GM12878 (cell line): ENCODE results near the gene TEKT2. TPM values are rescaled to one million over a fixed set of nuclear protein-coding genes. Genes with fewer than 3 reads are reported as not detected.

Experiments
- BMI1 ChIP-seq: fragments of 450-650 bp; IDR thresholded peaks from 2 replicates; pipeline ENCODE4 v1.6.1; 2016; ENCODE audit warnings: mild to moderate bottlenecking, moderate library complexity, borderline replicate concordance
- CREB1 ChIP-seq: IDR thresholded peaks from 2 replicates; pipeline ENCODE4 v1.6.1; 2012; ENCODE audit warnings: low read depth, mild to moderate bottlenecking, inconsistent platforms
- ETV6 ChIP-seq, 2 experiments: fragments of 450-650 bp in 1 of 2; IDR thresholded peaks in 1 of 2; conservative IDR thresholded peaks in 1 of 2; 2 replicates each; pipeline ENCODE4 v1.6.1; 2014; ENCODE audit warnings: antibody characterized with exemption in 1 of 2, borderline replicate concordance in 1 of 2, low read depth in 1 of 2, mild to moderate bottlenecking in 1 of 2, moderate library complexity in 1 of 2
- GABPA ChIP-seq: IDR thresholded peaks from 2 replicates; pipeline ENCODE4 v1.6.1; 2014; ENCODE audit warnings: antibody characterized with exemption, low read depth, mild to moderate bottlenecking, inconsistent platforms
- GATAD2B ChIP-seq: fragments of 450-650 bp; conservative IDR thresholded peaks from 2 replicates; pipeline ENCODE4 v1.6.1; 2017; ENCODE audit warnings: low read depth, mild to moderate bottlenecking, moderate library complexity
- HDGF ChIP-seq: fragments of 450-650 bp; IDR thresholded peaks from 2 replicates; pipeline ENCODE4 v1.6.1; 2016; ENCODE audit warnings: antibody characterized with exemption
- HSF1 ChIP-seq: fragments of 150-350 bp; IDR thresholded peaks from 2 replicates; pipeline ENCODE4 v1.6.1; 2014; ENCODE audit warnings: mild to moderate bottlenecking, low read depth, low read length
- NFIC ChIP-seq: IDR thresholded peaks from 2 replicates; pipeline ENCODE4 v1.6.1; 2012; ENCODE audit warnings: low read depth, mild to moderate bottlenecking, inconsistent platforms, low read length, moderate library complexity
- NFXL1 ChIP-seq: fragments of 450-650 bp; IDR thresholded peaks from 2 replicates; pipeline ENCODE4 v1.6.1; 2017; ENCODE audit warnings: antibody characterized with exemption, mild to moderate bottlenecking, borderline replicate concordance
- NKRF ChIP-seq: fragments of 450-650 bp; conservative IDR thresholded peaks from 2 replicates; pipeline ENCODE4 v1.6.1; 2017; ENCODE audit warnings: mild to moderate bottlenecking, moderate library complexity
- POLR2AphosphoS5 ChIP-seq: IDR thresholded peaks from 2 replicates; pipeline ENCODE4 v1.6.1; 2011; ENCODE audit warnings: mild to moderate bottlenecking, low read length, inconsistent platforms
- POU2F2 ChIP-seq: IDR thresholded peaks from 3 replicates; pipeline ENCODE4 v1.6.1; 2011; ENCODE audit warnings: low read depth, mild to moderate bottlenecking, low read length, borderline replicate concordance
- PRDM15 ChIP-seq: fragments of 450-650 bp; formaldehyde crosslinking; IDR thresholded peaks from 2 replicates; pipeline ENCODE4 v1.4.0; 2020; ENCODE audit warnings: mild to moderate bottlenecking, moderate library complexity
- SMAD5 ChIP-seq: IDR thresholded peaks from 2 replicates; pipeline ENCODE4 v1.6.1; 2016; ENCODE audit warnings: antibody characterized with exemption, low read depth
- TCF7 ChIP-seq: IDR thresholded peaks from 2 replicates; pipeline ENCODE4 v1.6.1; 2014; ENCODE audit warnings: antibody characterized with exemption, borderline replicate concordance
- USF2 ChIP-seq: IDR thresholded peaks from 2 replicates; pipeline ENCODE4 v1.6.1; 2011; ENCODE audit warnings: low read depth, low read length, improper control_type of control experiment, borderline replicate concordance
- ZNF622 ChIP-seq: fragments of 450-650 bp; IDR thresholded peaks from 2 replicates; pipeline ENCODE4 v1.6.1; 2017; ENCODE audit warnings: mild to moderate bottlenecking, inconsistent platforms
- polyA plus RNA-seq, 11 experiments: library from polyadenylated mRNA; depleted of rRNA in 4 of 11; unstranded in 6 of 11; stranded (reverse) in 5 of 11; fragments of >200 nt; fragmentation: Nextera tagmentation in 4 of 11; fragmentation: Illumina TruSeq in 1 of 11; extraction: Ambion mirVana in 4 of 11; extraction: Trizol in 1 of 11; gene quantifications; 1 replicate in 1 of 11; 2 replicates in 10 of 11; pipeline versions ENCODE4 v1.2.1 to v1.2.3, GENCODE V29; 2011 to 2016; ENCODE audit warnings: inconsistent platforms in 2 of 11, missing spikeins in 2 of 11, low read depth in 1 of 11
- total RNA-seq, 4 experiments: library from RNA; depleted of rRNA in 3 of 4; stranded (reverse); fragments of >200 nt in 3 of 4; fragmentation: Illumina TruSeq in 1 of 4; extraction: Trizol in 1 of 4; gene quantifications; 2 replicates each; pipeline versions ENCODE4 v1.2.1 to v1.2.3, GENCODE V29; 2013 to 2021

The TEKT2 gene
- total and polyA plus RNA-seq, 10 of the 15 experiments (the other 5 are each of a cell fraction or from before 2014, with no cell fraction given), result 0.07 to 0.13 TPM; not detected in 8

- TF ChIP-seq BMI1, result no peak
- no peak for TF ChIP-seq NFXL1
- peak; percentile 97 for TF ChIP-seq POLR2AphosphoS5
- peak in 1 of 2 experiments; percentile 87; a peak in 2 of 4 replicates for TF ChIP-seq ETV6 (conservative IDR thresholded peaks at IDR 0.05 in 1 of 2, IDR thresholded peaks at IDR 0.05 in 1 of 2; ENCODE audit: borderline replicate concordance in 1 of 2, low read depth in 1 of 2)
- TF ChIP-seq POU2F2, result peak; percentile 94
- no peak for TF ChIP-seq TCF7
- TF ChIP-seq USF2, result no peak
- TF ChIP-seq HDGF, result no peak
- peak; percentile 94 for TF ChIP-seq GABPA
- no peak for TF ChIP-seq HSF1
- no peak for TF ChIP-seq NFIC
- peak; percentile 98 for TF ChIP-seq NKRF
- no peak for TF ChIP-seq PRDM15 (CRISPR knock-in tag)
- peak; percentile 79; the same call in 1 of the 2 replicates for TF ChIP-seq SMAD5
- peak; percentile 89 for TF ChIP-seq GATAD2B
- TF ChIP-seq ZNF622, result no peak
- TF ChIP-seq CREB1, result peak; percentile 96
Measured at GRCh38 chr1:36088577-36089392, 4.9 kb downstream of the TEKT2 start, which contains the start of gene ADPRS (continued).
